HFF-Myc (cell line): ENCODE measurements around the gene AQP2.
A peak's percentile ranks its signal among the peaks of the same experiment; 100 is the strongest.

Experiments used
- DNase-seq: peaks from one replicate; pipeline ENCODE4 v3.0.0-alpha.2; 2011; ENCODE audit warnings: low read depth; ENCODE audit errors: extremely low read depth
- H3K4me3 ChIP-seq: replicated peaks from 2 replicates; pipeline ENCODE4 v1.5.1; 2011; ENCODE audit warnings: low read depth, mild to moderate bottlenecking, control low read depth, low read length
- TF ChIP-seq, protein P1 (sequence below): IDR thresholded peaks from 2 replicates; pipeline ENCODE4 v1.5.1; 2012; ENCODE audit warnings: mild to moderate bottlenecking, low read depth, low read length, control low read depth; ENCODE audit errors: missing control alignments

Gene AQP2

GRCh38 chr12:49904601-49905000 is 45.9 kb upstream of the AQP2 start:
- TF ChIP-seq, protein P1, sequence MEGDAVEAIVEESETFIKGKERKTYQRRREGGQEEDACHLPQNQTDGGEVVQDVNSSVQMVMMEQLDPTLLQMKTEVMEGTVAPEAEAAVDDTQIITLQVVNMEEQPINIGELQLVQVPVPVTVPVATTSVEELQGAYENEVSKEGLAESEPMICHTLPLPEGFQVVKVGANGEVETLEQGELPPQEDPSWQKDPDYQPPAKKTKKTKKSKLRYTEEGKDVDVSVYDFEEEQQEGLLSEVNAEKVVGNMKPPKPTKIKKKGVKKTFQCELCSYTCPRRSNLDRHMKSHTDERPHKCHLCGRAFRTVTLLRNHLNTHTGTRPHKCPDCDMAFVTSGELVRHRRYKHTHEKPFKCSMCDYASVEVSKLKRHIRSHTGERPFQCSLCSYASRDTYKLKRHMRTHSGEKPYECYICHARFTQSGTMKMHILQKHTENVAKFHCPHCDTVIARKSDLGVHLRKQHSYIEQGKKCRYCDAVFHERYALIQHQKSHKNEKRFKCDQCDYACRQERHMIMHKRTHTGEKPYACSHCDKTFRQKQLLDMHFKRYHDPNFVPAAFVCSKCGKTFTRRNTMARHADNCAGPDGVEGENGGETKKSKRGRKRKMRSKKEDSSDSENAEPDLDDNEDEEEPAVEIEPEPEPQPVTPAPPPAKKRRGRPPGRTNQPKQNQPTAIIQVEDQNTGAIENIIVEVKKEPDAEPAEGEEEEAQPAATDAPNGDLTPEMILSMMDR: no peak
- DNase-seq: no peak
- no peak overlapping the region for H3K4me3 ChIP-seq

DNA sequence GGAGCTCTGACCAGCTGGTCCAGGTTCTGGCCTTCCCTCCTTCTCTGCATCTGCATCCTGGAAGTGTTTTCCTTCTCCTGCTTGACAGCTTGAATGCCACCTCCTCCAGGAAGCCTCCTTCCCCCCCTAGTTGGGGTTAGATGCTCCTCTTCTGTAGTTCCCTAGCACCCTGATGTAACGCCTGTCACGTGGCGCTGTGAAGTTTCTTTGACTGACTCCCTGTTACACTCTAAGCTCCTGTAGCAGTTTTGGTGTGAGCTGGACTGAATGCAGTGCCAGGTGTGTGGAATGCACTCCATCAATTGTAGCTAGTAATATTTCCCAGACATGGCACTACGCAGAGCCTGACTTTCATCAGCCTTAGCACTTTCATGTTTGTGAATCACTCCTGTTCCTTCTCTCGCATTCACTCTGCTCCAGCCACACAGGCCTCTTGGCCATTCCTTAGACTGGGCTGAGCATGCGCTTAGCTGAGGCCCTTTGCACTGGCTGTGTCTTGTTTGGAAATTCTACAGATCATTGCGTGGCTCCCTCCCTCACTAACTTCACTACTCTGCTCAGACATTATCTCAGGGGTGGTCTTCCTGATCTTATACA is 44.7 kb upstream of the AQP2 start:
- no peak overlapping the region for H3K4me3 ChIP-seq
- TF ChIP-seq, protein P1: no peak
- DNase-seq: no peak

- TF ChIP-seq, protein P1: no peak
- no peak overlapping the region for H3K4me3 ChIP-seq
- DNase-seq: no peak
Observed at GRCh38 chr12:49907352-49907751, 43.2 kb upstream of the AQP2 start.

DNA sequence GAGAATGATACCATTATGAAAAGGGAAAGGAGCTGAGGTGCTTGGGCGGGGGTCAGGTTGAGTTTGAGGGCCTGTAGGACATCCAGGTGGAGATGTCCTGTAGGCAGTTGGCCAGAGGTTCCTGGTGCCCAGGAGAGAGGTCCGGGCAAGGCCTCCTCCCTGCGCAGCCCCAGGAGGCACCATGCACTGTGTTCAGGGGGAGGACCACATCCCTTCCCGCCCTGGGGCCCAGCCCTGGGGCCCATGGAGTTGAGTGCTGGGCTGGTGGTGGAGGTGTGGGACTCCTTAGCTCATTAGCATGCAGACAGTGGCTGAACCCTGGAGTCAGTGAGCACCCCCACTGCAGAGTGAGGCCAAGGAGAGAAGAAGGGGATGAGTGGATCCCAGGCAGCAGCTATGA is 41.2 kb upstream of the AQP2 start:
- no peak for DNase-seq
- TF ChIP-seq, protein P1: no peak

GRCh38 chr12:49909826-49910225 is 40.7 kb upstream of the AQP2 start:
- H3K4me3 ChIP-seq: no peak overlapping the region
- DNase-seq: peak; percentile 31
- TF ChIP-seq, protein P1: no peak

More for the DNA sequence above, 41.2 kb upstream of the AQP2 start:
- H3K4me3 ChIP-seq: no peak overlapping the region

DNA sequence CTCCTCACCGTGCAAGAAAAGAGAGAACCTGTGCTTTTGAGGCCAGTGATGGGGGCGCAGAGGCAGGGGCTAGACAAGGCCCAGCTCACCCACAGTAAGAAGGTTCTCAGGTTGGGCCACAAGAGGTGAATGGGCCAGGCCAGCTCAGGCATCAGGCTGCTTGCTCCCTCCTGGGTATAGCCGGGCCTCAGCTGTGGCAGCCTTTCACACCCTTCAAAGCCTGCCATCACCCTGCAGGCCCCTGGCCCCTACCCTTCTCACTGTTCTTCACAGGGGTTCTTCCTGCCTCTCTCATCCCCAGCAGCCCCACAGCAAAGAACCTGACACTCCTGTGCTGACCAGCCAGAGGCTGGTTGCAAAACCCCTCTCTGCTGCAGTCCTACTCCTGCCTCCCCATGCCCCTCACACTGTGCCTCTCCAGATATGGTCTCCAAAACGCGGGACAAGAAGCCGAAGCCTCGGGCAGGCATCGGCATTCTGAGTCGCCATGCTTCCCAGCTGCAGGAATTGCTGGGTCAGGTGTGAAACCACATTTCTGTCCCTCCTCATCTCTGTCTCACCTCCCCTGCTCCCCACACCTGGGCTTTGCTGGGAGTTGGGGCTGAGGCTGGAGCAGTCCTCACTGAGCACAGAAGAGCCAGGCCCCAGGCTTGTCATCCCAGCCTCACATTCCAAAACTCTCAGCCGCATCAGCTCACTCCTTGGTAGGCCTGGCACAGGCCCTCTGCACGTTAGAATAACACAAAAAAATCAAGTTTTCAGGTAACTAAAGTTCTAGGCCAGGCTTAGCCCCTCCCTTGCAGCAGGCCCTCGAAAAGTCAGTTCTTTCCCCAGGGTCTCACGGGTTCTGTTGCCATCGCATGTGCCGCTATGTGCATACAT is 40.0 kb upstream of the AQP2 start:
- TF ChIP-seq, protein P1: no peak
- no peak overlapping the region for H3K4me3 ChIP-seq
- no peak for DNase-seq
